ENCODE results near the gene CHP2.
A peak's percentile ranks its signal among the peaks of the same experiment; 100 is the strongest.
"Not testable (repeated sequence)": the region's sequence is repeated elsewhere in the genome, so short reads cannot be mapped to it uniquely, and the experiment has no call there.

Gene CHP2

GRCh38 chr16:23754594-23755483, at the start of gene CHP2:
TSS of gene CHP2 (plus strand) at chr16:23755026. CDS start at chr16:23755050, 24 bp downstream.
- no peak for DNase-seq (ENCODE audit: low read depth in 2 of 2)

- DNase-seq (ENCODE audit: low read depth in 2 of 2): no peak
Observed at GRCh38 chr16:23705517-23705902, 49.3 kb upstream of the CHP2 start.

- no peak for DNase-seq (ENCODE audit: low read depth in 2 of 2)
Observed at GRCh38 chr16:23706439-23706838, 48.4 kb upstream of the CHP2 start.

- no peak for DNase-seq (ENCODE audit: low read depth in 2 of 2)
Observed at GRCh38 chr16:23709536-23709935, 45.3 kb upstream of the CHP2 start.

- no peak for DNase-seq (ENCODE audit: low read depth in 2 of 2)
Observed at GRCh38 chr16:23710008-23710407, 44.8 kb upstream of the CHP2 start.

- no peak for DNase-seq (ENCODE audit: low read depth in 2 of 2)
Observed at GRCh38 chr16:23710504-23710903, 44.3 kb upstream of the CHP2 start.

- no peak for DNase-seq (ENCODE audit: low read depth in 2 of 2)
Observed at GRCh38 chr16:23711785-23712184, 43.0 kb upstream of the CHP2 start.

- DNase-seq (ENCODE audit: low read depth in 2 of 2): no peak
Observed at GRCh38 chr16:23712976-23713375, 41.9 kb upstream of the CHP2 start, which contains the start of gene ERN2. TSS of gene ERN2 (minus strand) at chr16:23713222. CDS start at chr16:23713187, 35 bp downstream.

- DNase-seq (ENCODE audit: low read depth in 2 of 2): no peak
Observed at GRCh38 chr16:23716484-23716883, 38.3 kb upstream of the CHP2 start.

- DNase-seq (ENCODE audit: low read depth in 2 of 2): not testable (repeated sequence)
Observed at GRCh38 chr16:23722613-23723240, 32.1 kb upstream of the CHP2 start.

- no peak for DNase-seq (ENCODE audit: low read depth in 2 of 2)
Observed at GRCh38 chr16:23724096-23724784, 30.6 kb upstream of the CHP2 start.

GRCh38 chr16:23724785-23725131, 30.1 kb upstream of the CHP2 start:
- no peak for DNase-seq (ENCODE audit: low read depth in 2 of 2)

GRCh38 chr16:23726710-23727109, 28.1 kb upstream of the CHP2 start:
- DNase-seq (ENCODE audit: low read depth in 2 of 2): no peak

- no peak for DNase-seq (ENCODE audit: low read depth in 2 of 2)
Observed at GRCh38 chr16:23728112-23728477, 26.7 kb upstream of the CHP2 start.

GRCh38 chr16:23729503-23730424, 25.1 kb upstream of the CHP2 start:
- DNase-seq (ENCODE audit: low read depth in 2 of 2): peak in 1 of 2 experiments; percentile 3

GRCh38 chr16:23734176-23734893, 20.5 kb upstream of the CHP2 start:
- DNase-seq (ENCODE audit: low read depth in 2 of 2): no peak

- DNase-seq (ENCODE audit: low read depth in 2 of 2): not testable (repeated sequence)
Observed at GRCh38 chr16:23737423-23738028, 17.3 kb upstream of the CHP2 start.

GRCh38 chr16:23739516-23739915, 15.3 kb upstream of the CHP2 start:
- no peak for DNase-seq (ENCODE audit: low read depth in 2 of 2)

- DNase-seq (ENCODE audit: low read depth in 2 of 2): no peak
Observed at GRCh38 chr16:23741675-23742303, 13.0 kb upstream of the CHP2 start.

- DNase-seq (ENCODE audit: low read depth in 2 of 2): no peak
Observed at GRCh38 chr16:23742766-23743165, 12.1 kb upstream of the CHP2 start.

Measured in fibroblast of skin of left quadriceps (primary cell).